ENCODE measurements around the gene NELL2. TPM values are rescaled to one million over a fixed set of nuclear protein-coding genes. Genes with fewer than 3 reads are reported as not detected.

Gene NELL2
- total RNA-seq, 1 donor from 2014 or later, result 27.5 TPM

DNA sequence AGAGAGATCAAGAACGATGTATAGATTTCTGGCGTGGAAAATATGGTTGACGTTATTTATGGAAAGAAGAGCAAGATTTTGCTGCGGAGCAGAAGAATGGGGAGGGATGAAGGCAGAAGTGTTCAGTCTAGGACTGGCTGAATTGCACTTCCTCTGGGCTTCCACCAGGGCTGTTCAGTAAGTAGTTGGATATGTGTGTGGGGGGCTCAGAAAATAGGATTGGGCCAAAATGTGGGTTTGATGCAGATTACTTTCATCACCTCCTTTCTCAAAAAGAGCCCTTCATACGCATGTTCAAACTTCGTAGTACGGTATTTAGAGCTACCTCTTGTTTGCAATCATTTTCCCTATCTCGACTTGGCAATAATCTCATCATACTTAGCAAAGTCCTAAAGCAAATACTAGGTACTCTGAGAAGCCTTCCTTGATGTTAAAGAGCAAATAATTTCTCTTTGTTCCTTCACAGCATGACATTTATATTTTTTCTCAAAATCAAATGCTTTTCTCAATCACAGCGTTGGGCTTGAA is 349.4 kb downstream of the NELL2 start:
- intact Hi-C loops (cut with micrococcal nuclease), result no loop called here
- peaks cover 3% of the 10 kb centered on the region for H3K36me3 Mint-ChIP-seq (ENCODE audit: low read depth)
- no peaks in the 10 kb centered on the region for H3K4me1 Mint-ChIP-seq
- no peak overlapping the region for H3K27ac Mint-ChIP-seq
- peaks cover 4% of the 10 kb centered on the region for H3K9me3 Mint-ChIP-seq
- no peaks in the 10 kb centered on the region for H3K27me3 Mint-ChIP-seq
- H3K4me3 Mint-ChIP-seq, result no peak overlapping the region
- no peak for DNase-seq

DNA sequence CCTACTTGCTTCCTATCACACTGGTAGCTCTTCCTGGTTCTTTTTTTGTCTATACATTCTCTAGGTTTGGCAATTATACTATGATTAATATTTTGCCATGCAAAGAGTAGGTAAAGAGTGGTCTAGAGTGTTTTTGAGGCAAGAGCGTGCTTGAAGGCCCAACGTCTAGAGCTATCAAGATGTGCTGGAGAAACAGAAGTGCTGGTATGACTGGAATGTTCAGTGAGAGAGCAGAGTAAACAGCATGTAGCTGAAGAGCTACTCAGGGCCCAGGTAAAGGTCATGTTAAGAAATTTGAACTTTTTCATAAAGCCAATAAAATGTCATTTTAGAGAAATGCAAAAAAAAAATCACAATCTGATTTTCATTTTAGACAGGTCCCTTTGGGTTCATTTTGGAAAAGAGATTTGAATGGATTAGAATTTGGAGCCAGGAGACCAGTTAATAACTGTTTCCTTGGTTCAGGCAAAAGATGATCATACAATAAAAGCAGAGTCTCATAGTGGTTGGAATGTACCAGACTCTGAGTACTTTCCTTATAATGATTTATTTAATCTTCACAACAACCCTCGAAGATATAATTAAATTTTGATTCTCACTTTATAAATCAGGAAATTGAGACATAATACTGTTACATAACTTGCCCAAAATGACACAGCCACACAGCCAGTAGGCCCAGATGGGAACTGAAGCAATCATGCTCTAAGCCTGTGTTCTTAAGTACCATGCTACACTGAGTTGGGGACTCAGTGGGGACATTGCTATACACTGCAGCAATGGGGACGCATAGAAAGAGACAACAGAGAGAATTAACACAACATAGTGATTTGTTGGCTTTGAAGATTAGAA is 350.1 kb downstream of the NELL2 start:
- intact Hi-C loops (cut with micrococcal nuclease), result no loop called here
- Mint-ChIP-seq H3K9me3 (peaks cover 4% of the 10 kb centered on the region), H3K27me3 (no peaks in the 10 kb centered on the region), H3K4me3 (no peak overlapping the region), H3K36me3 (ENCODE audit: low read depth) (peaks cover 3% of the 10 kb centered on the region), H3K4me1 (no peaks in the 10 kb centered on the region), H3K27ac (no peak overlapping the region)
- DNase-seq, result no peak

DNA sequence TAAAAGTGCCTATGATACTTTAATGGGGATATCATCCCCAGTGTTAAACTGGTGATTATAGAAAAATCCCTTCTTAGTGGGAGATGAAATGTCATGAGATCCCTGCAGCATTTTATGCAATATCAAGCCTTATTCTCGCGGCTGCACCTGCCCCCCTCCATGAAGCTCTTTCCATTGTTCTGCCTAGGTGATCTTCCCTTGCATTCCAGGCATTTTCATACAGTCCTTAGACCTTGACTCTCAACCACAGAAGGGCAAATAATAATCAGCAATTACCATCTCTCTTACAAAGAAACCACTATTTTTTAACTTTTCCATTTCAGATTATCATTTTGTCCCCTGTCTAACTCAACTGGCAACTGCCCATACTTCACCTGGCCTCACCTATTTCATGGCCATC is 352.3 kb downstream of the NELL2 start:
- Mint-ChIP-seq H3K27me3 (no peaks in the 10 kb centered on the region), H3K4me1 (no peaks in the 10 kb centered on the region), H3K27ac (no peak overlapping the region), H3K4me3 (no peak overlapping the region), H3K9me3 (peaks cover 4% of the 10 kb centered on the region), H3K36me3 (ENCODE audit: low read depth) (peaks cover 3% of the 10 kb centered on the region)
- intact Hi-C loops (cut with micrococcal nuclease), result no loop called here
- no peak for DNase-seq

GRCh38 chr12:44521702-44522101 is 354.4 kb downstream of the NELL2 start:
- H3K4me1 Mint-ChIP-seq, result no peaks in the 10 kb centered on the region
- no peak for DNase-seq
- H3K36me3 Mint-ChIP-seq (ENCODE audit: low read depth), result peaks cover 3% of the 10 kb centered on the region
- intact Hi-C loops (cut with micrococcal nuclease), result no loop called here
- no peak overlapping the region for H3K4me3 Mint-ChIP-seq
- no peak overlapping the region for H3K27ac Mint-ChIP-seq
- H3K9me3 Mint-ChIP-seq, result peaks cover 4% of the 10 kb centered on the region
- no peaks in the 10 kb centered on the region for H3K27me3 Mint-ChIP-seq

- no peak for DNase-seq
- H3K36me3 Mint-ChIP-seq (ENCODE audit: low read depth), result no peaks in the 10 kb centered on the region
- no peak overlapping the region for H3K4me3 Mint-ChIP-seq
- H3K9me3 Mint-ChIP-seq, result no peaks in the 10 kb centered on the region
- H3K27ac Mint-ChIP-seq, result no peak overlapping the region
- no peaks in the 10 kb centered on the region for H3K27me3 Mint-ChIP-seq
- H3K4me1 Mint-ChIP-seq, result no peaks in the 10 kb centered on the region
- intact Hi-C loops (cut with micrococcal nuclease), result no loop called here
Observed at GRCh38 chr12:44519931-44520330, 356.2 kb downstream of the NELL2 start.

GRCh38 chr12:44511289-44511688 is 364.8 kb downstream of the NELL2 start:
- no peak overlapping the region for H3K4me3 Mint-ChIP-seq
- H3K27me3 Mint-ChIP-seq, result no peaks in the 10 kb centered on the region
- intact Hi-C loops (cut with micrococcal nuclease), result no loop called here
- no peaks in the 10 kb centered on the region for H3K4me1 Mint-ChIP-seq
- no peaks in the 10 kb centered on the region for H3K9me3 Mint-ChIP-seq
- H3K27ac Mint-ChIP-seq, result no peak overlapping the region
- no peaks in the 10 kb centered on the region for H3K36me3 Mint-ChIP-seq (ENCODE audit: low read depth)
- DNase-seq, result no peak

GRCh38 chr12:44510510-44510909 is 365.6 kb downstream of the NELL2 start:
- Mint-ChIP-seq H3K36me3 (ENCODE audit: low read depth) (no peaks in the 10 kb centered on the region), H3K4me3 (no peak overlapping the region), H3K27me3 (no peaks in the 10 kb centered on the region), H3K27ac (no peak overlapping the region), H3K9me3 (no peaks in the 10 kb centered on the region), H3K4me1 (no peaks in the 10 kb centered on the region)
- intact Hi-C loops (cut with micrococcal nuclease), result no loop called here
- DNase-seq, result no peak

DNA sequence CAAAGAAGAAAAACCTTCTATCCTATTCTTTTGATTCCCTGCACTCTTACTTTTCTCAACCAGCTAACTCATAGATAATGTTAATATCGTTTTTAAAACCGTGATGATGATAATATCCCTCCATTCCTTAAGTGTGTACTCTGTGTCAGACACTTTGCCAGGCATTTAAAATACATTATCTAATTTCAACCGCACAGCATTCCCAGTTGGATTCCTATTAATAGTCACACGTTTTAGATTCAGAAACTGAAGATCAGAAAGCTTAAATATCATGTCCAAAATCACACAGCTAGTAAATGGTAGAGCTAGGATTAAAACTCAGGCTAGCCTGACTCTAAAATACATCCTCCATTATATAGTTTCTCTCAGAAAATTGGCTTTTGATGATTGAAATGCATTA is 366.0 kb downstream of the NELL2 start:
- Mint-ChIP-seq H3K27ac (no peak overlapping the region), H3K4me1 (no peaks in the 10 kb centered on the region), H3K36me3 (ENCODE audit: low read depth) (no peaks in the 10 kb centered on the region), H3K27me3 (no peaks in the 10 kb centered on the region), H3K4me3 (no peak overlapping the region), H3K9me3 (no peaks in the 10 kb centered on the region)
- no peak for DNase-seq
- intact Hi-C loops (cut with micrococcal nuclease), result no loop called here

GRCh38 chr12:44509471-44509870 is 366.6 kb downstream of the NELL2 start:
- Mint-ChIP-seq H3K4me1 (no peaks in the 10 kb centered on the region), H3K4me3 (no peak overlapping the region), H3K27ac (no peak overlapping the region), H3K36me3 (ENCODE audit: low read depth) (no peaks in the 10 kb centered on the region), H3K27me3 (no peaks in the 10 kb centered on the region), H3K9me3 (no peaks in the 10 kb centered on the region)
- intact Hi-C loops (cut with micrococcal nuclease), result no loop called here
- no peak for DNase-seq

GRCh38 chr12:44507461-44507860 is 368.7 kb downstream of the NELL2 start:
- intact Hi-C loops (cut with micrococcal nuclease), result no loop called here
- Mint-ChIP-seq H3K4me1 (no peaks in the 10 kb centered on the region), H3K27ac (no peak overlapping the region)

GRCh38 chr12:44504799-44505198 is 371.3 kb downstream of the NELL2 start:
- no peak for DNase-seq
- no peaks in the 10 kb centered on the region for H3K36me3 Mint-ChIP-seq (ENCODE audit: low read depth)
- H3K27me3 Mint-ChIP-seq, result no peaks in the 10 kb centered on the region
- no peak overlapping the region for H3K27ac Mint-ChIP-seq
- intact Hi-C loops (cut with micrococcal nuclease), result no loop called here
- H3K4me3 Mint-ChIP-seq, result no peak overlapping the region
- H3K9me3 Mint-ChIP-seq, result no peaks in the 10 kb centered on the region
- no peaks in the 10 kb centered on the region for H3K4me1 Mint-ChIP-seq

More at GRCh38 chr12:44507461-44507860, 368.7 kb downstream of the NELL2 start:
- DNase-seq, result no peak
- Mint-ChIP-seq H3K36me3 (ENCODE audit: low read depth) (no peaks in the 10 kb centered on the region), H3K27me3 (no peaks in the 10 kb centered on the region), H3K4me3 (no peak overlapping the region), H3K9me3 (no peaks in the 10 kb centered on the region)

DNA sequence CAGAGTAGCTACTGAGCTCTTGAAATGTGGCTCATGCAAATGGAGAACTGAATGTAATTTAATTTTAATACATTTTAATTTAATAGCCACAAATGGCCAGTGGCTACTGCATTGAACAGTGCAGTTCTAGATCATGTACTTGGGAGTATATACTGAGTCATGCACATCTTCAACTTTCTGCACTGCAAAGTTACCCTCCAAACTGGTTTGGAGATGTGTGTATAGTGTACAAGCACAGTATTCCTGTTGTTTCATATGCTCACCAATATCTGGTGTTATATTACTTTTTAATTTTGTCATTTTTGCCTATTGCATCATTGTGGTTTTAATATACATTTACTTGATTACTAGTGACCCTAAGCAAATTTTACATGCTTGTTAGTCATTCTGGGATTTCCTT is 372.8 kb downstream of the NELL2 start:
- Mint-ChIP-seq H3K27ac (no peak overlapping the region), H3K4me3 (no peak overlapping the region), H3K36me3 (ENCODE audit: low read depth) (no peaks in the 10 kb centered on the region), H3K27me3 (no peaks in the 10 kb centered on the region), H3K9me3 (no peaks in the 10 kb centered on the region), H3K4me1 (no peaks in the 10 kb centered on the region)
- DNase-seq, result no peak
- intact Hi-C loops (cut with micrococcal nuclease), result no loop called here

DNA sequence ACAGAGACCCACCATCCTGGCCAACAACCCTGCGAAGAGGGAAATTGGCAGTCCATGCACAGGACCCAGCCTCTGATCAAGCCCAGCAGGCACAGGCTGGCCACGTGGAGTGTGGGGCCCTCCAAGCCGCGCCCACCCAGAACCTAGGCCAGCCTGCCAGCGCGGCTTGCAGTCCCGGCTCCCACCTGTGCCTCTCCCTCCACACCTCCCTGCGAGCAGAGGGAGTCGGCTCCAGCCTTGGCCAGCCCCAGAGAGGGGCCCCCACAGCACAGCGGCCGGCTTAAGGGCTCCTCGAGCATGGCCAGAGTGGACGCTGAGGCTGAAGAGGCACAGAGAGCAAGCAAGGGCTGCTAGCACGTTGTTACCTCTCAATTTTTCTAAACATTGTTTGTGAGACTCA is 373.4 kb downstream of the NELL2 start:
- Mint-ChIP-seq H3K27me3 (no peaks in the 10 kb centered on the region), H3K4me3 (no peak overlapping the region), H3K9me3 (no peaks in the 10 kb centered on the region), H3K27ac (no peak overlapping the region), H3K36me3 (ENCODE audit: low read depth) (no peaks in the 10 kb centered on the region), H3K4me1 (no peaks in the 10 kb centered on the region)
- DNase-seq, result no peak
- intact Hi-C loops (cut with micrococcal nuclease), result no loop called here

DNA sequence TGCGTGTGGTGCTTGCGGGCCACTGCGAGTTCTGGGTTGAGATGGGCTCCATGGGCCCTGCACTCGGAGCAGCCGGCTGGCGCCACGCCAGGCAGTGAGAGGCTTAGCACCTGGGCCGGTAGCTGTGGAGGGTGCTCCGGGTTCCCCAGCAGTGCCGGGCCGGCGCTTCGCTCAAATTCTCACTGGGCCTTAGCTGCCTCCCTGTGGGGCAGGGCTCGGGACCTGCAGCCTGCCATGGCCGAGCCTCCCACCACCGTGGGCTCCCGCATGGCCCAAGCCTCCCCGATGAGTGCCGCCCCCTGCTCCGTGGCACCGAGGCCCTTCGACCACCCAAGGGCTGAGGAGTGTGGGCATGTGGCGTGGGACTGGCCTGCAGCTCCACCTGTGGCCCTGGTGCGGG is 375.7 kb downstream of the NELL2 start:
- intact Hi-C loops (cut with micrococcal nuclease), result no loop called here
- Mint-ChIP-seq H3K36me3 (ENCODE audit: low read depth) (no peaks in the 10 kb centered on the region), H3K9me3 (no peaks in the 10 kb centered on the region), H3K4me3 (no peak overlapping the region), H3K27ac (no peak overlapping the region), H3K27me3 (no peaks in the 10 kb centered on the region), H3K4me1 (no peaks in the 10 kb centered on the region)
- no peak for DNase-seq

GRCh38 chr12:44497044-44497443 is 379.1 kb downstream of the NELL2 start:
- H3K9me3 Mint-ChIP-seq, result peaks cover 7% of the 10 kb centered on the region
- no peaks in the 10 kb centered on the region for H3K27me3 Mint-ChIP-seq
- no peaks in the 10 kb centered on the region for H3K4me1 Mint-ChIP-seq
- no peaks in the 10 kb centered on the region for H3K36me3 Mint-ChIP-seq (ENCODE audit: low read depth)
- no peak for DNase-seq
- H3K27ac Mint-ChIP-seq, result no peak overlapping the region
- intact Hi-C loops (cut with micrococcal nuclease), result no loop called here
- no peak overlapping the region for H3K4me3 Mint-ChIP-seq
